Upper lobe of left lung (tissue), 4 donors: ENCODE data around the gene RPS2.

ENCODE experiments used
- EP300 ChIP-seq, 4 donors: sonication (generic); formaldehyde crosslinking; IDR thresholded peaks; one replicate each; pipeline ENCODE4 v1.5.1; 2017; ENCODE audit warnings: antibody characterized with exemption in 4 of 4, control low read depth in 2 of 4
- POLR2A ChIP-seq, 4 donors: fragments of 450-650 bp; IDR thresholded peaks; one replicate each; pipeline ENCODE4 v1.5.1; 2016 to 2017; ENCODE audit warnings: antibody characterized with exemption in 4 of 4, mild to moderate bottlenecking in 2 of 4
- POLR2AphosphoS5 ChIP-seq, 2 donors: sonication (generic); formaldehyde crosslinking; IDR thresholded peaks; one replicate each; pipeline ENCODE4 v1.5.1; 2017; ENCODE audit warnings: antibody characterized with exemption in 2 of 2
- TF ChIP-seq, protein P1 (sequence below), 6 experiments: fragments of 450-650 bp in 4 of 6; fragments of 200-600 bp in 2 of 6; sonication (generic) in 2 of 6; IDR thresholded peaks; one replicate each; pipeline ENCODE4 v1.5.1; 2016 to 2019; ENCODE audit warnings: antibody characterized with exemption in 6 of 6

DNA sequence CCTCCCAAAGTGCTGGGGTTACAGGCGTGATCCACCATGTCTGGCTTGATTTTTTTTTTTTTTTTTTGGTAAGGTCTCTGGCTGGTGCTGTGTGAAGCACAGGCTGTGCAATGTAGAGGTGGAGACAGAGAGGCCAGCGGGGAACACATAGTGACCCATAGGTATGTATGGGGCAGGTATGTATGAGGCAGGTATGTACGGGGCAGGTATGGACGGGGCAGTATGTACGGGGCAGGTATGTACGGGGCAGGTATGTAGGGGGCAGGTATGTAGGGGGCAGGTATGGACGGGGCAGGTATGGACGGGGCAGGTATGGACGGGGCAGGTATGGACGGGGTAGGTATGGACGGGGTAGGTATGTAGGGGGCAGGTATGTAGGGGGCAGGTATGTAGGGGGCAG lies 15.1 kb downstream of the RPS2 start:
- TF ChIP-seq POLR2AphosphoS5 (IDR thresholded peaks at IDR 0.05) = no peak
- TF ChIP-seq, protein P1, sequence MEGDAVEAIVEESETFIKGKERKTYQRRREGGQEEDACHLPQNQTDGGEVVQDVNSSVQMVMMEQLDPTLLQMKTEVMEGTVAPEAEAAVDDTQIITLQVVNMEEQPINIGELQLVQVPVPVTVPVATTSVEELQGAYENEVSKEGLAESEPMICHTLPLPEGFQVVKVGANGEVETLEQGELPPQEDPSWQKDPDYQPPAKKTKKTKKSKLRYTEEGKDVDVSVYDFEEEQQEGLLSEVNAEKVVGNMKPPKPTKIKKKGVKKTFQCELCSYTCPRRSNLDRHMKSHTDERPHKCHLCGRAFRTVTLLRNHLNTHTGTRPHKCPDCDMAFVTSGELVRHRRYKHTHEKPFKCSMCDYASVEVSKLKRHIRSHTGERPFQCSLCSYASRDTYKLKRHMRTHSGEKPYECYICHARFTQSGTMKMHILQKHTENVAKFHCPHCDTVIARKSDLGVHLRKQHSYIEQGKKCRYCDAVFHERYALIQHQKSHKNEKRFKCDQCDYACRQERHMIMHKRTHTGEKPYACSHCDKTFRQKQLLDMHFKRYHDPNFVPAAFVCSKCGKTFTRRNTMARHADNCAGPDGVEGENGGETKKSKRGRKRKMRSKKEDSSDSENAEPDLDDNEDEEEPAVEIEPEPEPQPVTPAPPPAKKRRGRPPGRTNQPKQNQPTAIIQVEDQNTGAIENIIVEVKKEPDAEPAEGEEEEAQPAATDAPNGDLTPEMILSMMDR (IDR thresholded peaks at IDR 0.05) = no peak
- TF ChIP-seq POLR2A (IDR thresholded peaks at IDR 0.05) = no peak
- TF ChIP-seq EP300 (IDR thresholded peaks at IDR 0.05) = no peak
